GM13976 (cell line): Measurements from ENCODE around the gene CCDC51.

Experiments used
- DNase-seq: peaks from one replicate; pipeline ENCODE4 v3.0.0; 2012; ENCODE audit warnings: low spot score
- CTCF ChIP-seq: IDR thresholded peaks from 2 replicates; pipeline ENCODE4 v1.5.1; 2012; ENCODE audit warnings: borderline replicate concordance, mild to moderate bottlenecking; ENCODE audit not compliant: insufficient read depth; ENCODE audit errors: extremely low read depth, missing control alignments, control extremely low read depth
- in situ Hi-C: fragments of 300-500 bp; cut with MboI; formaldehyde crosslinking; loops from one replicate; pipeline ENCODE4 v1.12.0; 2022; ENCODE audit warnings: low sequenced_read_pairs, mixed read lengths, inconsistent platforms; ENCODE audit not compliant: unreplicated experiment

The CCDC51 gene

DNA sequence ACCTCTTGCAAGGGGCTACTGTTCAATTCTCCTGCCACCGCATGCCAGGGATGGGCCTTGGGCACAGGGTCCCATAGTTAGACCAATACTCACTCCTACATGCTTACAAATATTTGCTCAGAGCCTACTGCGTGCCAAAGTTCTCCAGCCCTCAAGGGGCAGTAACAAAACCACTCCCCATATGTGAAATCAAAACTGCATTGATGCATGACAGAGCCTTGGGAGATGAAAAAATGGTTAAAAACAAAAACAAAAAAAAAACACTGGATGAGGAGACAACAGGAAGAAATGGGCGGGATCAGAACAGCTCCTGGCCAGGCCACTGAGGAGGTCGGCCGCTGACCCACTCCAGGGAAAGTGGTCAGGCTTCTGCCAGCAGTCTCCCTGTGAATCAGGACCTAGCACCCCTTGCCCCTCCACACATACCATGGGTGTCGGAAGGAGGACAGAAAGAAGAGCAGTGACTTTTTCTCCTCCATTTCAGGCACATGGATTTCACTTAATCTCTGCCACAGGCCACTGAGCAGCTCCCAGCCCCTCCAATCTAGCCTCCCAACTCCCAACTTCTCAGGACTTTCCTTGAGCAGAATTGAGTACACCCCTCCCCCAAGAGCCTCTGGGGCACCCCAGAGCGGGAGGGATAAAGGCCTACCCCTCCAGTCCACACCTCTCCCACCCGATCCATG is 12.8 kb downstream of the CCDC51 start:
- no peak for TF ChIP-seq CTCF
- no peak for DNase-seq
- in situ Hi-C loops = no loop called here

- no peak for DNase-seq
- in situ Hi-C loops = no loop called here
- TF ChIP-seq CTCF = no peak
These were observed 13.5 kb downstream of the CCDC51 start for GRCh38 chr3:48426401-48426909.

DNA sequence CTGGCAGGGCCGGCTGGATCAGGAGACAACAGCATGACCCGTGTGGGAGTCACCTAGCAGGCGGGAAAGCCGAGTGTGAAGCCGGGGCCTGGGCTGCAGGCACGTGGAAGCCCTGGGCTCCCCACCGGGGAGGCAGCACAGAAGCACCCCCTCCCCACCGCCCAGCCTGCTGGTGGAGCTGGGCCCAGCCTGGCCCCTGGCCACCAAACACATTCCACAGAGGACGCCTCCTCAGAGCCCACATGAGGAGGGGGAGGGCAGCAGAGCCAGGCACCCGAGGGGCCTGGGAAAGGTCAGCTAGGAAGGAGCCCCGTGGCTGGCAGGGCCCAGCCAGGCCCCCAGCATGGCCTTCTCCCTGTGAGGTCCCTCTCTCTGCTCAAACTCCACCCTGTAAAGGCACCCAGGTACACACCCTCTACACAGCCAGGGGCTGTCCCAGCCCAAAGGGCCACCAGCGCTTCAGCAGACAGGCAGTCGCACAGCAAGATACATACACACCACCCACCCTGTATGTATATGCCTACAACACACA is 14.6 kb downstream of the CCDC51 start:
- TF ChIP-seq CTCF = no peak
- DNase-seq = no peak
- in situ Hi-C loops = no loop called here

DNA sequence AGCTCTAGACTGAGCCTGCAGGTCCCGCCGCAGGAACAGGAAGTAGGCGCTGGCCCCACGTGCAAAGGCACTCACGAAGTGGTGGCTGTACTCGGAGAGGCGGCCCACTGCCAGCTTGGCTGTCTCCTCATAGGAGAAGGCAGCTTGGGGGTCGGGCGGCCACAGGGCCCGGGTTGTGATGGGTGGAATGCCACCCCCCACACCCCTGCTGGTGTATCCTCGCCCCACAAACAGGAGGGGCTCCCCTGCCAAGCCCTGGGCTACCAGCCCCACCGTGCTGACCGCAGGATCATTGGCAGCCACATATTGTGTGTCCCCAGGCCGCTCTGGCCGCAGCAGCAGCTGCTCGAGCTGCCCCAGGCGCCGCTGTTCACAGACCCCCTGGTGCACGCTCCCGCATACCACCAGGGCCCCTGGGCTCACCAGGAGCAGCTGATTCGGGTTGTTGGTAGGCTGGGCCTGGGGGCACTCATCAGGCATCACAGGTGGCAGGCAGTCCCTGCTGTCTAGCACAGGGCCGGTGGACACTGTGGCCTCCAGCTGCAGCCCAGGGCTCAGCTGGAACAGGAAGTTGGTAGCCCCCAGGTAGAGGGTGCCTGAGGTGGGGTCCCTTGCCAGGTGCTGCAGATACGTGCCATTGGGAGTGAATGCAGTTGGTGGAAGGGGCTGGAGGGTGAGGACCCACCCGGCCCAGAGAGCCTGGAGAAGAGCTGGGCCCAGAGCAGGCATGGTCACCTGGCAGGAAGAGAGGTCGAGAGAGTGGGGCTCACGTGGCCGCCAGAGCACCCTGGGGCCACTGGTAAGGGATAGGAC is 15.8 kb downstream of the CCDC51 start:
- in situ Hi-C loops = no loop called here
- no peak for DNase-seq
- no peak for TF ChIP-seq CTCF

GRCh38 chr3:48423241-48423882 is 16.6 kb downstream of the CCDC51 start:
- in situ Hi-C loops = no loop called here
- no peak for DNase-seq
- no peak for TF ChIP-seq CTCF

- no peak for DNase-seq
- no peak for TF ChIP-seq CTCF
- in situ Hi-C loops = no loop called here
These were observed 17.2 kb downstream of the CCDC51 start for GRCh38 chr3:48422681-48423080.
